Activated T-cell treated with anti-CD3 and anti-CD28 coated beads, Interleukin-2, amount 50 U/mL, for 72 hours (primary cell): ENCODE data around the gene EPS8. TPM values are rescaled to one million over a fixed set of nuclear protein-coding genes. Genes with fewer than 3 reads are reported as not detected.

Source experiments
- ATAC-seq, 2 donors: fragments of 150-1000 bp; cut with Tn5 transposase; replicated peaks in 1 of 2; 2 replicates each; pipeline ENCODE4 v1.10.0; 2021; ENCODE audit warnings: moderate library complexity in 2 of 2, mild to moderate bottlenecking in 1 of 2
- DNase-seq, 2 donors: peaks; one replicate each; pipeline ENCODE4 v3.0.0; 2021 to 2022; ENCODE audit warnings: mixed read lengths in 1 of 2
- H3K27ac Mint-ChIP-seq: one replicate; pipeline ENCODE4 v1.8.0; 2022; ENCODE audit warnings: mild to moderate bottlenecking, moderate library complexity, mixed read lengths
- H3K27me3 Mint-ChIP-seq: one replicate; pipeline ENCODE4 v1.8.0; 2022; ENCODE audit warnings: low read depth, mixed read lengths
- H3K36me3 Mint-ChIP-seq, 2 donors: one replicate each; pipeline ENCODE4 v1.8.0; 2022; ENCODE audit warnings: mixed read lengths in 2 of 2, mild to moderate bottlenecking in 1 of 2; ENCODE audit not compliant: insufficient read depth in 2 of 2
- H3K4me1 Mint-ChIP-seq: one replicate; pipeline ENCODE4 v1.8.0; 2022; ENCODE audit warnings: low read depth, mixed read lengths
- H3K4me3 Mint-ChIP-seq, 2 donors: one replicate each; pipeline ENCODE4 v1.8.0; 2022; ENCODE audit warnings: mild to moderate bottlenecking in 2 of 2, mixed read lengths in 2 of 2, moderate library complexity in 2 of 2
- H3K9me3 Mint-ChIP-seq, 2 donors: one replicate each; pipeline ENCODE4 v1.8.0; 2022; ENCODE audit warnings: mixed read lengths in 2 of 2
- total RNA-seq, 2 donors: library from RNA; stranded (reverse); gene quantifications; one replicate each; pipeline ENCODE4 v1.2.3, GENCODE V29; 2022

EPS8 gene
- total RNA-seq, result 1 to 10 TPM; 2.4 to 6.3 TPM

- Mint-ChIP-seq H3K27ac (peak within 1 kb of the TSS; percentile 93), H3K4me1 (peaks cover 23% of the 10 kb centered on the region), H3K36me3 (no peaks in the 10 kb centered on the region), H3K27me3 (peaks cover 57% of the 10 kb centered on the region), H3K9me3 (no peaks in the 10 kb centered on the region), H3K4me3 (peak within 1 kb of the TSS; percentile 96 to 99)
- DNase-seq, result peak; percentile 92 to 93
- peak; percentile 94 to 95 for ATAC-seq
Measured at GRCh38 chr12:15789220-15790171, at the start of gene EPS8. Gene EPS8, minus strand, starts transcription at chr12:15789388. Its CDS starts 106,437 bp downstream, at chr12:15682951.

GRCh38 chr12:15837141-15837790 lies 48.1 kb upstream of the EPS8 start:
- Mint-ChIP-seq H3K9me3 (no peaks in the 10 kb centered on the region), H3K4me1 (no peaks in the 10 kb centered on the region), H3K36me3 (no peaks in the 10 kb centered on the region), H3K27me3 (peaks cover 26% of the 10 kb centered on the region), H3K4me3 (no peak overlapping the region), H3K27ac (no peak overlapping the region)
- ATAC-seq, result no peak
- DNase-seq, result no peak

GRCh38 chr12:15834575-15834974 lies 45.4 kb upstream of the EPS8 start:
- Mint-ChIP-seq H3K36me3 (no peaks in the 10 kb centered on the region), H3K9me3 (no peaks in the 10 kb centered on the region), H3K27ac (no peak overlapping the region), H3K4me1 (no peaks in the 10 kb centered on the region), H3K27me3 (peaks cover 15% of the 10 kb centered on the region), H3K4me3 (no peak overlapping the region)
- no peak for ATAC-seq
- DNase-seq, result no peak

- H3K36me3 Mint-ChIP-seq, result no peaks in the 10 kb centered on the region
- H3K27ac Mint-ChIP-seq, result no peak overlapping the region
- no peak overlapping the region for H3K4me3 Mint-ChIP-seq
- no peaks in the 10 kb centered on the region for H3K9me3 Mint-ChIP-seq
- no peaks in the 10 kb centered on the region for H3K27me3 Mint-ChIP-seq
- no peaks in the 10 kb centered on the region for H3K4me1 Mint-ChIP-seq
- DNase-seq (no peak), ATAC-seq (no peak)
Measured at GRCh38 chr12:15831315-15831978, 42.3 kb upstream of the EPS8 start.

DNA sequence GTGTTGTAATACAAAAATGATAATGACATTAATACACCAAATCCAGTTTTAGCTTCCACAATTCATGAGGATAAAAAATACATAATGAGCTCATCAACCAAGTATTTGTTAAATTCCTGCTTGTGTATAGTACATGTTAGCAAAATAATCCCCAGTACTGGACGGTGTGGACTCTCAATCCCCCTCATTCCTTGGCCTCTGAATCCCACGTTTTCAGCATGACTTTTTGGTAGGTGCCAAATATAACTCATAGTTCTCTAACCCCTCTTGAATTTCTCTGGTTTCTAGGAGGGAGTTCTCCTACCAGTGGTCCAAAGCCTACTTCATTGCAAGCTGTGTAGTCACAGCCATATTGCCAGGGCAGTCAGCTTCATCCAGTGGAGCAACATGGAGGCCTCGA lies 41.4 kb upstream of the EPS8 start:
- H3K36me3 Mint-ChIP-seq, result no peaks in the 10 kb centered on the region
- H3K27me3 Mint-ChIP-seq, result no peaks in the 10 kb centered on the region
- no peak overlapping the region for H3K4me3 Mint-ChIP-seq
- ATAC-seq, result no peak
- no peak overlapping the region for H3K27ac Mint-ChIP-seq
- no peaks in the 10 kb centered on the region for H3K4me1 Mint-ChIP-seq
- DNase-seq, result no peak
- no peaks in the 10 kb centered on the region for H3K9me3 Mint-ChIP-seq

DNA sequence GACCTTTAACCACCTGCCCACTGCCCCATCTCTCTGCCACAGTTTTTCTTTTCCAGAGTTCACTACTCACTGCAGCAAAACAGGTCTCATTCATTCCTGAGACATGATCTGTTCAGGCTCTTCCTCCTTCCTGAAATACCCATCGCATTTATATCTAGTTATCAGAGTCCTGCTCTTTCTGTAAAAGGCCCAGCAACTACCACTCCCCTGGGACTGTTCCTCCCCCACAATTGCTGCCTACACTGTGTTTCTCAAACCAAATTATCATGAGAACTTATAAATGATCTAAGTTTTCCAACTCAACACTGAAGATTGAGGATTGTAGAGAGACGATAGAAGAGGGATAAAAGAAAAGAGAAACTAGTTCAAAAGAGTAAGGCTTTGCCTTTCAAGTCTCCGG lies 40.8 kb upstream of the EPS8 start:
- ATAC-seq (no peak), DNase-seq (no peak)
- H3K27ac Mint-ChIP-seq, result no peak overlapping the region
- no peak overlapping the region for H3K4me3 Mint-ChIP-seq
- H3K27me3 Mint-ChIP-seq, result no peaks in the 10 kb centered on the region
- H3K36me3 Mint-ChIP-seq, result no peaks in the 10 kb centered on the region
- no peaks in the 10 kb centered on the region for H3K4me1 Mint-ChIP-seq
- H3K9me3 Mint-ChIP-seq, result no peaks in the 10 kb centered on the region

GRCh38 chr12:15829255-15829654 lies 40.1 kb upstream of the EPS8 start:
- no peak overlapping the region for H3K4me3 Mint-ChIP-seq
- DNase-seq, result no peak
- no peak overlapping the region for H3K27ac Mint-ChIP-seq
- H3K4me1 Mint-ChIP-seq, result no peaks in the 10 kb centered on the region
- H3K27me3 Mint-ChIP-seq, result no peaks in the 10 kb centered on the region
- no peak for ATAC-seq
- H3K36me3 Mint-ChIP-seq, result no peaks in the 10 kb centered on the region
- no peaks in the 10 kb centered on the region for H3K9me3 Mint-ChIP-seq

- DNase-seq, result no peak
- H3K4me3 Mint-ChIP-seq, result no peak overlapping the region
- H3K9me3 Mint-ChIP-seq, result no peaks in the 10 kb centered on the region
- H3K36me3 Mint-ChIP-seq, result no peaks in the 10 kb centered on the region
- H3K27ac Mint-ChIP-seq, result no peak overlapping the region
- ATAC-seq, result no peak
- no peaks in the 10 kb centered on the region for H3K27me3 Mint-ChIP-seq
- H3K4me1 Mint-ChIP-seq, result no peaks in the 10 kb centered on the region
Measured at GRCh38 chr12:15827136-15827535, 37.9 kb upstream of the EPS8 start.

DNA sequence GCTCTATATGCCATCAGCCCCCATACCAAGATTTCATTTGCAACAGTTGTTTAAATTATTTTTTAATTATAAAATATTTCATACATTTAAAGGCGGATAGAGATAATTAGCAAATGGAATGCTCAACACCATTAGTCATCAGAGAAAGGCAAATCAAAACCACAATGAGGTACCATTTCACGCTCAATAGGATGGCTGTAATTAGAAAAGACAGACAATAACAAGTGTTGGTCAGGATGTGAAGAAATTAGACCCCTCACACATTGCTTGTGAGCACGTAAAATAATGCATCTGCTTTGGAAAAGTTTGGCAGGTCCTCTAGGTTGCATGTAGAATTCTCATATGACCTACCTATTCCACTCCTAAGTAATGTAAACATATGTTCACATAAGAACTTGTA lies 35.3 kb upstream of the EPS8 start:
- no peak overlapping the region for H3K4me3 Mint-ChIP-seq
- H3K36me3 Mint-ChIP-seq, result no peaks in the 10 kb centered on the region
- H3K27ac Mint-ChIP-seq, result no peak overlapping the region
- no peak for DNase-seq
- no peaks in the 10 kb centered on the region for H3K9me3 Mint-ChIP-seq
- no peaks in the 10 kb centered on the region for H3K4me1 Mint-ChIP-seq
- no peaks in the 10 kb centered on the region for H3K27me3 Mint-ChIP-seq
- no peak for ATAC-seq

GRCh38 chr12:15823360-15824128 lies 34.4 kb upstream of the EPS8 start:
- ATAC-seq (no peak), DNase-seq (no peak)
- H3K27me3 Mint-ChIP-seq, result no peaks in the 10 kb centered on the region
- no peaks in the 10 kb centered on the region for H3K4me1 Mint-ChIP-seq
- no peak overlapping the region for H3K27ac Mint-ChIP-seq
- H3K36me3 Mint-ChIP-seq, result no peaks in the 10 kb centered on the region
- H3K4me3 Mint-ChIP-seq, result no peak overlapping the region
- no peaks in the 10 kb centered on the region for H3K9me3 Mint-ChIP-seq

GRCh38 chr12:15819644-15820437 lies 30.7 kb upstream of the EPS8 start:
- Mint-ChIP-seq H3K9me3 (peaks cover 0 to 4% of the 10 kb centered on the region in 2 donors), H3K4me3 (no peak overlapping the region), H3K27me3 (no peaks in the 10 kb centered on the region), H3K4me1 (no peaks in the 10 kb centered on the region), H3K36me3 (peaks cover 0 to 2% of the 10 kb centered on the region in 2 donors), H3K27ac (no peak overlapping the region)
- DNase-seq (no peak), ATAC-seq (no peak)

- no peak for DNase-seq
- Mint-ChIP-seq H3K4me1 (no peaks in the 10 kb centered on the region), H3K9me3 (peaks cover 0 to 4% of the 10 kb centered on the region in 2 donors), H3K4me3 (no peak overlapping the region), H3K27me3 (peaks cover 2% of the 10 kb centered on the region), H3K36me3 (peaks cover 0 to 2% of the 10 kb centered on the region in 2 donors), H3K27ac (no peak overlapping the region)
- no peak for ATAC-seq
Measured at GRCh38 chr12:15818418-15818817, 29.2 kb upstream of the EPS8 start.
